IPS DF 6.9 (cell line): ENCODE measurements around the gene PRPF40A.
"Not testable (repeated sequence)": the region's sequence is repeated elsewhere in the genome, so short reads cannot be mapped to it uniquely, and the experiment has no call there.

Experiments
- DNase-seq: peaks from one replicate; pipeline ENCODE4 v3.0.0-alpha.2; 2013; ENCODE audit warnings: low read depth, low spot score
- H3K27ac ChIP-seq: one replicate; pipeline ENCODE4 v1.5.1; 2013; ENCODE audit warnings: low read length, control low read depth
- H3K27me3 ChIP-seq: 2 replicates; pipeline ENCODE4 v1.6.1; 2013; ENCODE audit warnings: mild to moderate bottlenecking, low read length; ENCODE audit not compliant: control insufficient read depth, insufficient read depth
- H3K36me3 ChIP-seq: 2 replicates; pipeline ENCODE4 v1.6.1; 2013; ENCODE audit warnings: low read length; ENCODE audit not compliant: control insufficient read depth, insufficient read depth
- H3K4me1 ChIP-seq: 2 replicates; pipeline ENCODE4 v1.6.1; 2013; ENCODE audit warnings: low read length; ENCODE audit not compliant: control insufficient read depth, insufficient read depth
- H3K4me3 ChIP-seq: 2 replicates; pipeline ENCODE4 v1.5.1; 2013; ENCODE audit warnings: mild to moderate bottlenecking, low read length
- H3K9me3 ChIP-seq: 2 replicates; pipeline ENCODE4 v1.6.1; 2013; ENCODE audit warnings: low read length, inconsistent platforms; ENCODE audit not compliant: control insufficient read depth, insufficient read depth
- WGBS: extraction: QIAGEN DNeasy Blood & Tissue Kit; methylation state at CpG from one replicate; pipeline ENCODE4 v1.1.7; 2013; ENCODE audit warnings: mixed read lengths, missing lambda C conversion rate; ENCODE audit not compliant: insufficient read length, insufficient coverage; 5-methylcytosine and 5-hydroxymethylcytosine counted together

PRPF40A gene

GRCh38 chr2:152717228-152718075, at the start of gene PRPF40A:
PRPF40A (minus strand) TSS chr2:152717461; CDS start chr2:152717439, 22 bp downstream.
- no peaks in the 10 kb centered on the region for H3K27me3 ChIP-seq
- peak; percentile 91 for DNase-seq

GRCh38 chr2:152766928-152767327, 49.7 kb upstream of the PRPF40A start:
- no peaks in the 10 kb centered on the region for H3K27me3 ChIP-seq
- no CpG with 5 or more reads among the region's 1 CpG for WGBS
- H3K36me3 ChIP-seq, result no peaks in the 10 kb centered on the region; the same call in 1 of the 2 replicates
- DNase-seq, result no peak
- H3K4me1 ChIP-seq, result no peaks in the 10 kb centered on the region
- no peak overlapping the region for H3K27ac ChIP-seq
- no peak overlapping the region for H3K4me3 ChIP-seq
- no peaks in the 10 kb centered on the region for H3K9me3 ChIP-seq

More at GRCh38 chr2:152717228-152718075, at the start of gene PRPF40A:
- peak within 1 kb of the TSS; percentile 91 for H3K4me3 ChIP-seq
- no peaks in the 10 kb centered on the region for H3K9me3 ChIP-seq
- no peak within 1 kb of the TSS for H3K27ac ChIP-seq
- no peaks in the 10 kb centered on the region; the same call in 1 of the 2 replicates for H3K36me3 ChIP-seq
- no peaks in the 10 kb centered on the region for H3K4me1 ChIP-seq
- WGBS, result no CpG with 5 or more reads among the region's 71 CpGs

- H3K4me1 ChIP-seq, result no peaks in the 10 kb centered on the region
- WGBS, result no CpG with 5 or more reads among the region's 1 CpG
- H3K36me3 ChIP-seq, result no peaks in the 10 kb centered on the region; the same call in 1 of the 2 replicates
- DNase-seq, result no peak
- H3K27me3 ChIP-seq, result no peaks in the 10 kb centered on the region
- H3K27ac ChIP-seq, result no peak overlapping the region
- H3K4me3 ChIP-seq, result no peak overlapping the region
- no peaks in the 10 kb centered on the region for H3K9me3 ChIP-seq
These were observed 46.4 kb upstream of the PRPF40A start for GRCh38 chr2:152763651-152764050.

- no CpG with 5 or more reads among the region's 4 CpGs for WGBS
- not testable (repeated sequence) for H3K9me3 ChIP-seq, DNase-seq
These were observed 45.9 kb upstream of the PRPF40A start for GRCh38 chr2:152763208-152763607.

GRCh38 chr2:152762202-152762601, 44.9 kb upstream of the PRPF40A start:
- WGBS, result no CpG with 5 or more reads among the region's 5 CpGs
- no peak for DNase-seq

More at GRCh38 chr2:152763208-152763607, 45.9 kb upstream of the PRPF40A start:
- H3K4me3 ChIP-seq, H3K27ac ChIP-seq, H3K4me1 ChIP-seq, H3K36me3 ChIP-seq, H3K27me3 ChIP-seq: not testable (repeated sequence)

GRCh38 chr2:152761214-152761613, 44.0 kb upstream of the PRPF40A start:
- no peaks in the 10 kb centered on the region for H3K9me3 ChIP-seq
- no peaks in the 10 kb centered on the region; the same call in 1 of the 2 replicates for H3K36me3 ChIP-seq
- H3K27ac ChIP-seq, result no peak overlapping the region
- H3K4me1 ChIP-seq, result no peaks in the 10 kb centered on the region
- H3K27me3 ChIP-seq, result no peaks in the 10 kb centered on the region
- H3K4me3 ChIP-seq, result no peak overlapping the region
- no peak for DNase-seq
- WGBS, result no CpG with 5 or more reads among the region's 4 CpGs

More at GRCh38 chr2:152762202-152762601, 44.9 kb upstream of the PRPF40A start:
- Histone ChIP-seq H3K27me3 (no peaks in the 10 kb centered on the region), H3K36me3 (no peaks in the 10 kb centered on the region; the same call in 1 of the 2 replicates), H3K27ac (no peak overlapping the region), H3K9me3 (no peaks in the 10 kb centered on the region), H3K4me3 (no peak overlapping the region), H3K4me1 (no peaks in the 10 kb centered on the region)

GRCh38 chr2:152759290-152760072, 42.2 kb upstream of the PRPF40A start:
- WGBS, result no CpG with 5 or more reads among the region's 6 CpGs
- no peaks in the 10 kb centered on the region; the same call in 1 of the 2 replicates for H3K36me3 ChIP-seq
- DNase-seq, result no peak
- no peaks in the 10 kb centered on the region for H3K27me3 ChIP-seq
- H3K27ac ChIP-seq, result no peak overlapping the region
- H3K4me1 ChIP-seq, result no peaks in the 10 kb centered on the region
- H3K4me3 ChIP-seq, result no peak overlapping the region
- no peaks in the 10 kb centered on the region for H3K9me3 ChIP-seq

GRCh38 chr2:152755029-152755428, 37.8 kb upstream of the PRPF40A start:
- Histone ChIP-seq H3K27ac (no peak overlapping the region), H3K4me1 (no peaks in the 10 kb centered on the region)

GRCh38 chr2:152747751-152748150, 30.5 kb upstream of the PRPF40A start:
- not testable (repeated sequence) for H3K27me3 ChIP-seq, H3K27ac ChIP-seq, H3K4me3 ChIP-seq, H3K9me3 ChIP-seq, DNase-seq, H3K36me3 ChIP-seq, H3K4me1 ChIP-seq
- no CpG with 5 or more reads among the region's 4 CpGs for WGBS

More at GRCh38 chr2:152755029-152755428, 37.8 kb upstream of the PRPF40A start:
- Histone ChIP-seq H3K9me3 (no peaks in the 10 kb centered on the region), H3K4me3 (no peak overlapping the region), H3K27me3 (no peaks in the 10 kb centered on the region), H3K36me3 (no peaks in the 10 kb centered on the region; the same call in 1 of the 2 replicates)
- WGBS, result no CpG with 5 or more reads among the region's 13 CpGs
- DNase-seq, result peak; percentile 39

GRCh38 chr2:152743002-152743401, 25.7 kb upstream of the PRPF40A start:
- WGBS, result no CpG with 5 or more reads among the region's 3 CpGs
- no peak for DNase-seq

More at GRCh38 chr2:152743002-152743401, 25.7 kb upstream of the PRPF40A start:
- no peaks in the 10 kb centered on the region for H3K4me1 ChIP-seq
- peaks cover 2% of the 10 kb centered on the region; the same call in 1 of the 2 replicates for H3K9me3 ChIP-seq
- H3K27ac ChIP-seq, result no peak overlapping the region
- H3K27me3 ChIP-seq, result no peaks in the 10 kb centered on the region
- peaks cover 5% of the 10 kb centered on the region for H3K36me3 ChIP-seq
- H3K4me3 ChIP-seq, result no peak overlapping the region
